HCEC 1CT (cell line): Measurements from ENCODE around the gene NRARP.
A peak's percentile ranks its signal among the peaks of the same experiment; 100 is the strongest.

Source experiments
- DNase-seq: peaks from one replicate; pipeline ENCODE4 v3.0.0-alpha.2; 2017

Gene NRARP

DNA sequence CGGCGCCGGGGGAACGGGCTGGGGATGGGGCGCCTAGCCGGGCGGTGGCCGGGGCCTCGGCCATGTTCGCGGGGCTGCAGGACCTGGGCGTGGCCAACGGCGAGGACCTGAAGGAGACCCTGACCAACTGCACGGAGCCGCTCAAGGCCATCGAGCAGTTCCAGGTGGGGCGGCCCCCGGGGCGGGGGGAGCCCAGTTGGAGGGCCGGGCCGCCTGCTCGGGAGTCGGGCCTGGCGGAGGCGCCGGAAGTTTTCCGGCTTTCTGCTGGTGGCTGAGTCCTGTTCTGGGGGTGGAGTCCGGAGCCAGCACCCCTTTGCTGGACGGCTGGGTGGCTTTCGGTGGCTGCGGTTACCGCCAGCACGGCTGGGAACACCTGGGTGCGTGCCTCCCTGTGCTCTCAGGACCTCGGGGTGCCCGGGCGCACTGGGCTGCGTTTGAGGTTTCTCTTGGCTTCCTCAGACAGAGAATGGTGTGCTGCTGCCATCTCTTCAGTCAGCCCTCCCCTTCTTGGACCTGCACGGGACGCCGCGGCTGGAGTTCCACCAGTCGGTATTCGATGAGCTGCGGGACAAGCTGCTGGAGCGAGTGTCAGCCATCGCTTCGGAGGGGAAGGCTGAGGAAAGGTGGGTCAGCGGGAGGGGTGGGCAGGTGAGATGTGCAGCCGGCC lies 46.5 kb downstream of the NRARP start:
- DNase-seq, result peak; percentile 17

DNA sequence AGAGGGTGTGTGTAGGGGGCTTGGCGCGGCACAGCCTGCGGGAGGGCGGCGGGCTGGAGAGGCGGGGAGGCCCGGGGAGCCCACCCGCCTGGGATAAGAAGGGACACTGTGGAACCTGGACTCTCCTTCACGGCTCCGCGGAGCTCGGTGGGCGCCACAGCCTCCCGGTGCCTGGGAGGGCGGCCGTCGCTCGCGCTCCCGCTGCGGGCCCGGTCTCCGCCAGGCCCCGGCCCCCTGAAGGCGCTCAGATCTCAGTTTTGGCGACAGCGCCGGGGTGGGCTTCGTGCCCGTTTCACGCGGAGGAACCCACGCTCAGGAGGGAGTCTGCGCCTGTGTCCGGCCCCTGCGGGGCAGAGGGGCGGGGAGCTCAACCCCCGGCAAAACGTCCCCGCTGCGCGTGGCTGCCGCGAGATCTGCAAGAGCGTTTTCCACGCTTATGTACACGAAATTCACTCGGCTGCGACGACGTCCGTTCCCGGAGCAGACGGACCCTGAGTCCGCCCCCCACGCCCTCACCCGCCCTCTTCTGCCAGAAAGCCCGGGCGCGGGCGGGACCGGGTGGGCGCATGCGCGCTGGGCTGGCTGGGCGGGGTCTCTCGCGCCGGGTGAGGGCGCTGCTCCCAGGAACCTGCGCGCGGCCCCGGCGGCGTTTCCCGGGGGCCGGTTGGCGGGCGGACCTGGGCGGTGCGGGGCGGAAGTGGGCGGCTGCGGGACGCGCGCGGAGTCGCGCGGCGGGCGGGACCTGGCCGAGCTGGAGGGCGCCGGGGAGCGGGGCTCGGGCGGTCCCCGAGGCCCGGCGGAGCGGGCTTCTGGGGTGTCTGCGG lies 47.2 kb downstream of the NRARP start, which contains the start of gene NELFB:
NELFB (plus strand) TSS at position 704 of the 824 bp plus-strand sequence.
- DNase-seq, result peak; percentile 74

DNA sequence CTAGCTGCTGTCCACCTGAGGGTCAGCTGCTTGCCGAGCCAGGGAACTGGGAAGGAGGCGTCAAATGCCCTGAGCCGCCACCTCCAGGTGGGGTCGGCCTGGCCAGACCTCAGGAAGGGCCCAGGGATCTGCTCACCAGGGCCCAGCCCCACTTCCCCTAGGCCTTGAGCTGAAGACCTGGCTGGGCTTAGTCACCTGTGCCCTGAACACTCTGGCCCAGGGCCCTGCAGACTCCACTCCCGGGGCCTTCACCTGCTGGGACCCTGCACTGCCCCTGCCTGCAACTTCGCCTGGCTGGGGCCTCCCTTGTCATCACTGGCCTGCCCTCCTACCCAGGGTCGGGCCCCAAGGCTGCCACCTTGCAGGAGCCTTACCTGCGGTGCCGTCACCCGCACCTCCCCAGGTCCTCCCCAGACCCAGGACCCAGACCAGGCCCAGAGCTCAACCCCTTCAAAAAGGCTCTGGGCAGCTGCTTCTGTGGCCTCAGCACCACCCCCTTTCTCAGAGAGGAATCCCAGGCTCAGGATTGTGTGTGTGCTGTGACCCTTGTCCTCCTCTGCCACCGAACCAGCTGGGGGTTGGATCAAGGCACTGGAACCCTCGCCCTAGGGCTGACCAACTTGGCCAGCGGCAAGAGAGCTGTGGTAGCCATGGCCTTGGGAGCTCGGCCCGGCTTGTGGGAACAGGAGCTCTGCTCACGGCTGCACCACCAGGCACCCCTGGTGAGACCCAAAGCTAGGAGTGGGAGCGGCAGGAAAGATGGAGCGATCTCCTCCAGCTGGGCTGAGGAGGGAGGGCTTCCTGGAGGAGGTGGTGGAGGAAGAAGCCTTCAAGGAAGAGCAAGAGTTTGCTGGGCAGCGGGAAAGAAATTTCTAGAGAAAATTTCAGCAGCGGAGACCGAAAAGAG lies 48.1 kb downstream of the NRARP start:
- no peak for DNase-seq

DNA sequence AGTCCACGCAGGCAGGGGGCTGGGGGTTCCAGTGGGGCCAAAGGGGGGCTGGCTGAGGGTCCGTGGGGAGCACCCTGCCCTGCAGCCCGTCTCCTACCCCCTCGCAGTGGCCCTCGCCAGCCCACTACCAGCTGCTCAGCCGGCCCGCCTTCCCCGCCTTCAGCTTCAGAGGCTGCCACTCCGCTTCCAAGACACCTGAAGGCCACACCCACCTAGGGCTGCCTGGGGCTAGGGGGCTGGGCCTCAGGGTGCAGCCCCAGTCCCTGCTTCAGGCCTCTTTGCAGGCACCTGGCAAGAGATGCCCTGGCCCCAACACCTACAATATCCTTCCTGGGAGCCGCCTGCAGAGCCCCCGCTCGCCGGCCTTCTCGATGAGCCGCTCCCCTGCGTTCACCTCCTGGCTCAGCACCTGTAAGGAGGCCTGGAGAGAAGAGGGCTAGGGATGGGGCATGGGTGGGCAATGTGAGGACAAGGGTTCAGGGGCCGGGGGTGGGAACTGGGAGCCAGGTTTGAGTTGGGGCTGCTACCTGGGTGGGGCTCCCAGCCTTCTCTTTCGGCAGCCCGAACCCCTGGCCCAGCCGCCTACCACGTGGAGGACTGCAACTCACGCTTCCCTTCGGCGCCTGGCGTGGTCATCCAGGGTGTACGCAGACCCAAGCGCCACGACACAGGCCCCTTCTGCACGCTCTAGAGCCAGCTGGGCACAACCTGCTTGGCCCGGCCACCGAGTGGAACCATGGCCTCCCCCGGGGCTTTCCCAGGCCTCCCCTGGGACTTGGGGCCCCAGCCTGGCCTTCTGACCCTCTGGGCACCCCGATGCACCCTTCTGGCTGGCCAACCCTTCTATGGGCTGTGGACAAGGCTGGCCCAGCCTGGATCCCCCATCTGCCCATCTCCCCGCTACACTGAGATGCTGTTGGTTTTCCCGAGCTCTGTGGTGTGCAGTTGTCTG lies 49.2 kb downstream of the NRARP start:
- DNase-seq, result no peak

DNA sequence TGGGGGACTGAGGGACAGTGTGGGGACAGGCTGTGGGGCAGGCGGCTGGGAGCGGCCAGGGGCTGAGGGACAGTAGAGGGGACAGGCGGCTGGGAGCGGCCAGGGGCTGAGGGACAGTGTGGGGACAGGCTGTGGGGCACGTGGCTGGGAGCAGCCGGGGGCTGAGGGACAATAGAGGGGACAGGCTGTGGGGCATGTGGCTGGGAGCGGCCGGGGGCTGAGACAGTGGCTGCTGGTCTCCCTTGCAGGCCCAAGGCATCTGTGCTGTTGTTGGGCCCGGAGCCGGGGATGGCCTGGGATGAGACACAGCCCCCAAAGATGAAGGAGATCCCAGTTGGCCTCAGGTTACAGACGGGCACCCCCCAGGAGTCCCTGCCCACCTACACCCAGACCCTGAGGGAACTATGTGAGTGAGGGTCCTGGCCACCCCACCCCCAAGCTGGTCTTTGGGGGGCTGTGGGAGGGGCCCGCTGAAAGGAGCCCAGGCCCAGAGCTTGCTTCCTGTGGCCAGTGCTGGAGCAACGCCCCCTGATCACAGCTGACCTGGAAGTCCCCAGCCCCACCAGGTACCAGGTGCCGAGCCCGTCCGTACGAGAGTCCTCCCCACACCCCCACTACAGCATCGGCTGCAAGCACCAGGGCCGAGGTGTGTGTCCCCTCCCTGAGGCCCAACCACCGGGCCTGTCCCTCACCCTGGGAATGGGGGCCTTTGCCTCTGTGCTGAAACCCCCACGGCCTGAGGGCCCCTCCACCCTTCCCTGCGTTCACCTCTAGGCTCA lies 50.4 kb downstream of the NRARP start:
- DNase-seq, result no peak

DNA sequence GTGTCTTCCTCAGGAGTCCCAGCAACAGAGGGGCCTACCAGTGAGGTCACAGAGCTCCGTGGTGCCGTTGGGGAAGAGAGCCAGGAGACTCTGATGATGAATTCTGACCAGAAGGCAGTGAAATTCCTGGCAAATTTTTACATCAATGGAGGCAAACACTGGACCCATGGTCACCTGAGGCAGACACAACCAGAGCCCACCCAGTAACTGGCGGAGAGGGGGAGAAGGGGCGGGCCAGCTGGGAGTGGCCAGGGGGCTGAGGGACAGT lies 50.9 kb downstream of the NRARP start, which contains the start of gene STPG3:
STPG3 (plus strand) TSS at position 93 of the 268 bp plus-strand sequence; CDS start at position 94, 1 bp downstream.
- no peak for DNase-seq

DNA sequence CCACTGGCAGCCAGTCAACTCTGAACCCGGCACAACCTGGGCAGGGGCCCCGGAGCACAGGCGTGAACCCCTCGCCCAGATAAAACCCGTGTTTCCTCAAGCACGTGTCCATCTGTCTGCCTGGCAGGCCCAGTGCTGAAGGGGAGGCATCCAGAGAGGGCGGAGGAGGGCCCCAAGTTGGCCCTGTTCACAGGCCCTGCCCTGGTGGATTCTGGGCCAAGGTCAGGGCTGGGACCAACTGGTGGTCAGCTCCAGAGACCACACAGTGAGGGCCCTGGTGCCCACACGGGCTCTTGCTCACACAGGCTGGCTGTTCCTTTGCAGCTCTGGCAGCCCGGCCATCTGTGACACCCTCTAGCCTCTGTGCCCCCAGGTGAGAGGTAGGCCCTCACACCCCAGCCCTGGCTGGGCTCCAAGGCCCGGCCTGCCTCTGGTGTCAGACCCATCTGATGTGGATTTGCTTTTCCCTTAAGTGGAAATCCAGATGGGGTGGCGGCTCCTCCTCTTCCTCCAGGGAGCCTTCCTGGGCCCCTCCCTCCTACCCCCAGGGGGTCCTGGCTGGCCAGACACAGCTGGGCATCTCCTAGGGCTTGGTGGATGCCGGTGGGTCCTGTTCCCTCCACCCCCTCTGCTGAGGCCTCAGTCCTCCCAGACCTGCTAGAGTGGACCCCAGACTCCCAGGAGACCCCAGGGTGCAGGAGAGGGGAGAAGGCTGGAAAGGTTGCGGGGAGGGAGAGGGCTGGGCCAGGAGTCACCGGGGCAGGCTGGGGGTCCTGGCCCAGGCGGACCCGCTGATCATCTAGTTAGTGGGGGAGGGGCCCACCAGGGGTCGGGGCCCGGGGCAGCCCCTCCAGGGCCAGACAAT lies 51.5 kb downstream of the NRARP start:
- no peak for DNase-seq
